ENCODE data around the gene MYO5B. TPM values are rescaled to one million over a fixed set of nuclear protein-coding genes. Genes with fewer than 3 reads are reported as not detected.

MYO5B gene
- total RNA-seq, 4 donors from 2014 or later, result 105 to 213 (median 183) TPM

DNA sequence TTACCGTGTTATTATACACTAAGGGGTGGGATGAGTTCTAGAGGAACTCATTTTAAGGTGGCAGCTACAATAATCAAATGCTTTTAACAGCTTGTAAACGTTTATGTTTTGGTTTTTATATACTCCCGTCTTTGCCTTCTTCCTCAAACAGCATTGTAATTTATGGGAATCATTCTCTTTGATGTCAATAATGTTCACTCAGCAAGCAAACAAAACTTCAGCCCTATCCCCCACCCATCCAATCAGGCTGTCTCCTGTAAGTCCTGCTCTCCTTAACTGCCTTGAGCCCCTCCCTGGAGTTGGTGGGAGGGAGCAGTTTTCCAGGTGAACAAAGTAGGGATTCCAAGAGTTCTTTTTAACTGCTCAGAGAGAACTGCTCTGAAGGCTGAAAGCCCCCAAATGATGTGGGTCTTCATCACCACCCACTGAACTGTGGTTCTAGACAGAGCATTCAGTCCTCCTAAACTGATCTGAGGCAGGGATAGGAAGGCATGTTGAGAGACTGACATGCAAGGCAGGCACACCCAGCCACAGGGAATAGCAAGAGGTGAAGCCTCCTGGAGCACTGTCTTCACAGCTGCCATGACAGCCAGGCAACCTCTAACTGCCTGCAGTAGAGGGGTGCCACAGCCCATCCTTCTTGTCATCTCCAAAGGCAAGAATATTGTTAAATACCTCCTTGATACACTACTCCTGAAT is 17.5 kb downstream of the MYO5B start:
- no peaks in the 10 kb centered on the region for H3K4me1 ChIP-seq
- TF ChIP-seq, protein P1, sequence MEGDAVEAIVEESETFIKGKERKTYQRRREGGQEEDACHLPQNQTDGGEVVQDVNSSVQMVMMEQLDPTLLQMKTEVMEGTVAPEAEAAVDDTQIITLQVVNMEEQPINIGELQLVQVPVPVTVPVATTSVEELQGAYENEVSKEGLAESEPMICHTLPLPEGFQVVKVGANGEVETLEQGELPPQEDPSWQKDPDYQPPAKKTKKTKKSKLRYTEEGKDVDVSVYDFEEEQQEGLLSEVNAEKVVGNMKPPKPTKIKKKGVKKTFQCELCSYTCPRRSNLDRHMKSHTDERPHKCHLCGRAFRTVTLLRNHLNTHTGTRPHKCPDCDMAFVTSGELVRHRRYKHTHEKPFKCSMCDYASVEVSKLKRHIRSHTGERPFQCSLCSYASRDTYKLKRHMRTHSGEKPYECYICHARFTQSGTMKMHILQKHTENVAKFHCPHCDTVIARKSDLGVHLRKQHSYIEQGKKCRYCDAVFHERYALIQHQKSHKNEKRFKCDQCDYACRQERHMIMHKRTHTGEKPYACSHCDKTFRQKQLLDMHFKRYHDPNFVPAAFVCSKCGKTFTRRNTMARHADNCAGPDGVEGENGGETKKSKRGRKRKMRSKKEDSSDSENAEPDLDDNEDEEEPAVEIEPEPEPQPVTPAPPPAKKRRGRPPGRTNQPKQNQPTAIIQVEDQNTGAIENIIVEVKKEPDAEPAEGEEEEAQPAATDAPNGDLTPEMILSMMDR (IDR thresholded peaks at IDR 0.05), result no peak
- TF ChIP-seq POLR2A (IDR thresholded peaks at IDR 0.05), result no peak
- H3K27me3 ChIP-seq, result no peaks in the 10 kb centered on the region
- no peaks in the 10 kb centered on the region for H3K36me3 ChIP-seq
- H3K9me3 ChIP-seq, result no peaks in the 10 kb centered on the region
- H3K27ac ChIP-seq, result no peak overlapping the region
- DNase-seq, result no peak
- H3K4me3 ChIP-seq, result no peak overlapping the region

DNA sequence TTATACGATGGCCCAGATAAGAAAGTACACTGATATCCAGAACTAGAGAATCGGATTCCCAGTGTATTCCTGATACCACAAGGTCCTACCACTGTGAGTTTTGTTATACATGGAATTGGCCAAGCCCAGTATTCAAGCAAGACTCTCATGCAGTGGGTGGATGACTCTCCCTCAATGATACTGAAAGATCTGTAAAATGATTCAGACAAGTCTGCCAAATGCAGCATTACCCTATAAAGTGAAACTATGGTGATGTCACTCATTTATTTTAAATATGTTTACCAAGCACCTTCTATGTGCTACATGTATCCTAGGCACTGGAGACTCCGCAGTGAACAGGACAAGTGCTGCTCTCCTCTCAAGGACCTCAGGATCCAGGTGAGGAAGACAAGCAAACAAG is 22.6 kb downstream of the MYO5B start:
- no peaks in the 10 kb centered on the region for H3K4me1 ChIP-seq
- no peak for TF ChIP-seq POLR2A (IDR thresholded peaks at IDR 0.05)
- TF ChIP-seq, protein P1 (IDR thresholded peaks at IDR 0.05), result no peak
- H3K36me3 ChIP-seq, result no peaks in the 10 kb centered on the region
- H3K27ac ChIP-seq, result no peak overlapping the region
- DNase-seq, result no peak
- H3K9me3 ChIP-seq, result no peaks in the 10 kb centered on the region
- H3K4me3 ChIP-seq, result no peak overlapping the region
- no peaks in the 10 kb centered on the region for H3K27me3 ChIP-seq

DNA sequence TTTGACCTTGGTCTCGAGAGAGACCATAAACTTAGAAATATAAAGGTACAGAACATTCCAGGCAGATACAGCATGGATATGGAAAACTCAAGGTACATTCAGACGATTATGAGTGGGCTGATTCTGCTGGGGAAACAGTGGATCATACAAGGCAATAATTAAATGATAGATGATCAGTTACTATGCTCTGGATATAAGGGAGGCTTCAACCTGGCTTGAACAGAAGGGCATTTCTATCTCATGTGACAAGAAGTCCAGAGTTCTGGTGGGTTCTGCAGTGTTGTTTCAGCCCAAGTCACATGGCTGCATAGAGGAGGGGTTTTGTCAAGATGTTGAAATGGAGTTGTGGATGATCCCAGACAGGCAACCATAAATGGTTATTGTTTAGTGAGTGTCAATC is 23.5 kb downstream of the MYO5B start:
- no peaks in the 10 kb centered on the region for H3K36me3 ChIP-seq
- H3K9me3 ChIP-seq, result no peaks in the 10 kb centered on the region
- DNase-seq, result no peak
- TF ChIP-seq POLR2A (IDR thresholded peaks at IDR 0.05), result no peak
- TF ChIP-seq, protein P1 (IDR thresholded peaks at IDR 0.05), result no peak
- H3K4me1 ChIP-seq, result no peaks in the 10 kb centered on the region
- no peaks in the 10 kb centered on the region for H3K27me3 ChIP-seq
- H3K27ac ChIP-seq, result no peak overlapping the region
- no peak overlapping the region for H3K4me3 ChIP-seq

DNA sequence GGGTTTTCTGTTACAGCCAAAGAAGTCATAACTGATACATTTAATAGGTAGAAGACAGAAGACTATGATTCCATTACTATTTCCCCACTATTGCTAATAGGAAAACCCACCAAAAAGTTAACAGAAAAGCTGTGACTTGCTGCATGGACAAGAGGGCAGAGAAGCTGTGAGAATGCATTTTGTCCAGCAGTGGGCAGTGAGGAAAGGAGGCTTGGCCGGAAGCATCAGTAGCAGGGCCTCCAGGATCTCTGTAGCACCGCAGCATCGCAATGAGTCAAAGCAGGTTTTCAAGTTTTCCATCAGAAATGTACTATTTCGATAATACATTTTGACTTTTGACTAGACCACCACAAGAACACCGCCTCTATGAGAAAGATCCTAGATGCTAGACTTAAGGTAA is 24.9 kb downstream of the MYO5B start:
- Histone ChIP-seq H3K4me3 (no peak overlapping the region), H3K4me1 (no peaks in the 10 kb centered on the region), H3K27me3 (no peaks in the 10 kb centered on the region), H3K9me3 (no peaks in the 10 kb centered on the region), H3K27ac (no peak overlapping the region), H3K36me3 (no peaks in the 10 kb centered on the region)
- TF ChIP-seq, protein P1 (IDR thresholded peaks at IDR 0.05), result no peak
- TF ChIP-seq POLR2A (IDR thresholded peaks at IDR 0.05), result no peak
- no peak for DNase-seq

DNA sequence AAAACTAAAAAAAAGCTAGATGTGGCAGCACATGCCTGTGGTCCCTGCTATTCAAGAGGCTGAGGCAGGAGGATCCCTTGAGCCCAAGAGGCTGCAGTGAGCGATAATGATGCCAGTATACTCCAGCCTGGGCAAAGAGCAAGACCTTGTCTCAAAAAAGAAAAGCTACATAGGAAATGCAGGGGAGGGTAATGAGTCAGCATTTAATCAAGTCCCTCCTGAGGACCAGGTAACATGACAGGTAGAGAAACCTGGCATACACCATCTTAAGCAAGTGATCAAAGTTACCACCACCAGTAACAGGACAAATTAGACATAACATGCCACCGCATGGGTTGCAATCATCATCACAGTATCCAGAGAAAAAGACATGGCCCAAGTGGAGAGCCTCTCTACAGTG is 25.8 kb downstream of the MYO5B start:
- Histone ChIP-seq H3K4me1 (no peaks in the 10 kb centered on the region), H3K27me3 (no peaks in the 10 kb centered on the region), H3K27ac (no peak overlapping the region), H3K36me3 (no peaks in the 10 kb centered on the region), H3K9me3 (no peaks in the 10 kb centered on the region), H3K4me3 (no peak overlapping the region)
- no peak for TF ChIP-seq POLR2A (IDR thresholded peaks at IDR 0.05)
- TF ChIP-seq, protein P1 (IDR thresholded peaks at IDR 0.05), result no peak
- no peak for DNase-seq

DNA sequence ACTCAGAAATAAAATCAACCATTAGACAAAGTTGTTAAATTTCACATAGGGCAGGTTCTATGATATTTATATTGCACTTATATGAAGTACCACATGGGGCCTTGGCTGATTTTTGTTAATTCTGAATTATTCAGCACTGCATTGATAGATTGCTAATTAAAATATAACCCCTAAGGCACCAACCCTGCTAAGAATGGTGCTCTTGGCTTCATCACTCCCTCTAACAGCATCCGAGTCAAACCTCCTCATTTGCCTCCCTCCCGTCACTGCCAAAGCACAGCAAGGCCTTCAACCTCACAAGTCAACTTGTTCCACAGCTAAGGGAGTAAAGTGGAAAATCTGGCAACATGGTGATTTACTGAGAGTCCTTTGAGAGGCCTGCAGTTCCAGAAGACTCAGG is 27.0 kb downstream of the MYO5B start:
- Histone ChIP-seq H3K27ac (no peak overlapping the region), H3K9me3 (no peaks in the 10 kb centered on the region)

More for the DNA sequence above, 27.0 kb downstream of the MYO5B start:
- no peak for DNase-seq
- no peaks in the 10 kb centered on the region for H3K36me3 ChIP-seq
- H3K4me1 ChIP-seq, result no peaks in the 10 kb centered on the region
- TF ChIP-seq, protein P1 (IDR thresholded peaks at IDR 0.05), result no peak
- TF ChIP-seq POLR2A (IDR thresholded peaks at IDR 0.05), result no peak
- no peaks in the 10 kb centered on the region for H3K27me3 ChIP-seq
- no peak overlapping the region for H3K4me3 ChIP-seq

Data from Peyer's patch (tissue), 4 donors.